ENCODE measurements around the gene FOLH1.
"Not testable (repeated sequence)": the region's sequence is repeated elsewhere in the genome, so short reads cannot be mapped to it uniquely, and the experiment has no call there.

DNA sequence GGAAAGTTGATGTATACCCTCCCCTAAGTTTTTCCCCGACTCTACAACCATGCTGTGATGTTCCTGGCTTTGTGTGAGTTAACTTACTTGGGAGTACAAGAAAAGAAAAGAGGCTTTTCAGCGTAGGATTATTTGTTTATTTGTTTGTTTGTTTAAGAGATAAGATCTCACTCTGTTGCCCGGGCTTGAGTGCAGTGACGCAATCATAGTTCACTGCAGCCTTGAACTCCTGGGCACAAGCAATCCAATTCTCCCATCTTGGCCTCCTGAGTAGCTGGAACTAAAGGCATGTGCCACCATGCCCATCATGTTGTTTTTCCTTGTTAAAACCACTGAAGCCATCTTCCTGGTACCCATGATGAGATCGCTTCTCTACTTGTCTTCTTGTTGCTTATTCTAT lies 24.6 kb upstream of the FOLH1 start:
- not testable (repeated sequence) for TF ChIP-seq POLR2A (IDR thresholded peaks at IDR 0.05; ENCODE audit: borderline replicate concordance, extremely low read depth, insufficient read depth, insufficient read length); RAD21 (IDR thresholded peaks at IDR 0.05; ENCODE audit: low read depth); ZNF274 (IDR thresholded peaks at IDR 0.05; ENCODE audit: low read depth, low read length); SRF (IDR thresholded peaks at IDR 0.05; ENCODE audit: low read depth); YY1 (IDR thresholded peaks at IDR 0.05; ENCODE audit: extremely low read depth, insufficient replicate concordance, low read depth, low read length); CEBPB (IDR thresholded peaks at IDR 0.05; ENCODE audit: low read depth)
- TF ChIP-seq, protein P1, sequence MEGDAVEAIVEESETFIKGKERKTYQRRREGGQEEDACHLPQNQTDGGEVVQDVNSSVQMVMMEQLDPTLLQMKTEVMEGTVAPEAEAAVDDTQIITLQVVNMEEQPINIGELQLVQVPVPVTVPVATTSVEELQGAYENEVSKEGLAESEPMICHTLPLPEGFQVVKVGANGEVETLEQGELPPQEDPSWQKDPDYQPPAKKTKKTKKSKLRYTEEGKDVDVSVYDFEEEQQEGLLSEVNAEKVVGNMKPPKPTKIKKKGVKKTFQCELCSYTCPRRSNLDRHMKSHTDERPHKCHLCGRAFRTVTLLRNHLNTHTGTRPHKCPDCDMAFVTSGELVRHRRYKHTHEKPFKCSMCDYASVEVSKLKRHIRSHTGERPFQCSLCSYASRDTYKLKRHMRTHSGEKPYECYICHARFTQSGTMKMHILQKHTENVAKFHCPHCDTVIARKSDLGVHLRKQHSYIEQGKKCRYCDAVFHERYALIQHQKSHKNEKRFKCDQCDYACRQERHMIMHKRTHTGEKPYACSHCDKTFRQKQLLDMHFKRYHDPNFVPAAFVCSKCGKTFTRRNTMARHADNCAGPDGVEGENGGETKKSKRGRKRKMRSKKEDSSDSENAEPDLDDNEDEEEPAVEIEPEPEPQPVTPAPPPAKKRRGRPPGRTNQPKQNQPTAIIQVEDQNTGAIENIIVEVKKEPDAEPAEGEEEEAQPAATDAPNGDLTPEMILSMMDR (IDR thresholded peaks at IDR 0.05 in 2 of 3, conservative IDR thresholded peaks at IDR 0.05 in 1 of 3; ENCODE audit: borderline replicate concordance in 1 of 3, insufficient read depth in 1 of 3, low read depth in 2 of 3, low read length in 2 of 3) = not testable (repeated sequence)

Measured in HCT116 (cell line).